ES-I3 (cell line): ENCODE measurements around the gene PARL.
"Not testable (repeated sequence)": the region's sequence is repeated elsewhere in the genome, so short reads cannot be mapped to it uniquely, and the experiment has no call there.

Source experiments
- H3K36me3 ChIP-seq: 2 replicates; pipeline ENCODE4 v1.6.1; 2013; ENCODE audit warnings: mild to moderate bottlenecking, low read length, control low read depth, moderate library complexity; ENCODE audit not compliant: insufficient read depth
- H3K4me1 ChIP-seq: 2 replicates; pipeline ENCODE4 v1.6.1; 2013; ENCODE audit warnings: mild to moderate bottlenecking, control low read depth, low read length; ENCODE audit not compliant: insufficient read depth
- H3K9ac ChIP-seq: 2 replicates; pipeline ENCODE4 v1.6.1; 2013; ENCODE audit warnings: low read depth, mild to moderate bottlenecking, low read length, moderate library complexity
- H3K9me3 ChIP-seq: 2 replicates; pipeline ENCODE4 v1.6.1; 2013; ENCODE audit warnings: mild to moderate bottlenecking, low read length, moderate library complexity; ENCODE audit not compliant: control insufficient read depth, insufficient read depth

PARL gene

GRCh38 chr3:183792976-183793375, 91.7 kb downstream of the PARL start:
- H3K9me3 ChIP-seq: no peaks in the 10 kb centered on the region
- no peaks in the 10 kb centered on the region for H3K4me1 ChIP-seq
- no peak overlapping the region for H3K9ac ChIP-seq
- peaks cover 20% of the 10 kb centered on the region for H3K36me3 ChIP-seq

GRCh38 chr3:183790700-183791099, 94.0 kb downstream of the PARL start:
- Histone ChIP-seq H3K4me1 (no peaks in the 10 kb centered on the region), H3K36me3 (peaks cover 31% of the 10 kb centered on the region), H3K9ac (no peak overlapping the region), H3K9me3 (no peaks in the 10 kb centered on the region)

GRCh38 chr3:183789826-183790225, 94.9 kb downstream of the PARL start:
- no peaks in the 10 kb centered on the region for H3K4me1 ChIP-seq
- H3K9ac ChIP-seq: no peak overlapping the region
- peaks cover 32% of the 10 kb centered on the region for H3K36me3 ChIP-seq
- H3K9me3 ChIP-seq: no peaks in the 10 kb centered on the region

GRCh38 chr3:183784503-183784902, 100.2 kb downstream of the PARL start:
- H3K4me1 ChIP-seq, H3K9ac ChIP-seq, H3K9me3 ChIP-seq: not testable (repeated sequence)
- peaks cover 32% of the 10 kb centered on the region for H3K36me3 ChIP-seq

GRCh38 chr3:183782576-183783276, 102.0 kb downstream of the PARL start:
- Histone ChIP-seq H3K9ac (no peak overlapping the region), H3K36me3 (peaks cover 43% of the 10 kb centered on the region), H3K9me3 (no peaks in the 10 kb centered on the region)

GRCh38 chr3:183781246-183781645, 103.4 kb downstream of the PARL start:
- Histone ChIP-seq H3K9ac (no peak overlapping the region), H3K9me3 (no peaks in the 10 kb centered on the region), H3K4me1 (no peaks in the 10 kb centered on the region), H3K36me3 (peaks cover 49% of the 10 kb centered on the region)

More at GRCh38 chr3:183782576-183783276, 102.0 kb downstream of the PARL start:
- H3K4me1 ChIP-seq: no peaks in the 10 kb centered on the region

- no peaks in the 10 kb centered on the region for H3K9me3 ChIP-seq
- no peak overlapping the region for H3K9ac ChIP-seq
- H3K4me1 ChIP-seq: no peaks in the 10 kb centered on the region
- peaks cover 46% of the 10 kb centered on the region for H3K36me3 ChIP-seq
Observed at GRCh38 chr3:183779896-183780465, 104.7 kb downstream of the PARL start.
